Suppressor macrophage treated with lipopolysaccharide for 4 hours (primary cell): ENCODE data around the gene IFNAR2.
"Not testable (repeated sequence)": the region's sequence is repeated elsewhere in the genome, so short reads cannot be mapped to it uniquely, and the experiment has no call there.

Source experiments
- DNase-seq: peaks from one replicate; pipeline ENCODE4 v3.0.0-alpha.2; 2020

The IFNAR2 gene

DNA sequence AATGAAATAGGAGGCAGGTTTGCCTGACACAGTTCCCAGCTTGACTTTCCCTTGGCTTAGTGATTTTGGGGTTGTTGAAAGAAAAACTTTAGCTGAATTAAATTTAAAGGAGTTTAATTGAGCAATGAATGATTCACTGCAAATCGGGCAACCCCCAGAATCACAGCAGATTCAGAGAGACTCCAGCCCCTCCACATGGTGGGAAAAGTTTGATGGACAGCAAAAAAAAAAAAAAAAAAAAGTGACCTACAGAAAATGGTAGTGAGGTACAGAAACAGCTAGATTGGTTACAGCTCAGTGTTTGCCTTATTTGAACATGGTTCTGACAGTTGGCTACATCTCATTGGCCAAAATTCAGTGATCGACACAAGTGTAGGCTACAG lies 12.6 kb upstream of the IFNAR2 start:
- no peak for DNase-seq

DNA sequence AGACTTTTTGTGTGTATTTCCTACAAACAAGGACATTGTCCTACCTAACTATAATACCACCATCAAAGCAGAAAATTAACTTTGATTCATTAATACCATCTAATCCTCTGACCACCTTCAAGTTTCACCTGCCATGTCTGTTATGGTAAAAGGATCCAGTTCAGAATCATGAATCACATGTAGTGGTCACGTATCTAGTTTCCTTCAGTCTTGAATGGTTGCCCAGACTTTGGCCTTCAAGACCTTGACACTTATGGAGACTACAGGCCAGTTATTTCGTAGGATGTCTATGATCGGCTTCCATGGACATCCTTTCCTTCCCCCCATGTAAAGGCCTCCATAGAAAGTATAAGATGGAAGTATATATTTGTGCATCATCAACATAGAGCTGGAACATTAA lies 10.4 kb upstream of the IFNAR2 start:
- DNase-seq: no peak

DNA sequence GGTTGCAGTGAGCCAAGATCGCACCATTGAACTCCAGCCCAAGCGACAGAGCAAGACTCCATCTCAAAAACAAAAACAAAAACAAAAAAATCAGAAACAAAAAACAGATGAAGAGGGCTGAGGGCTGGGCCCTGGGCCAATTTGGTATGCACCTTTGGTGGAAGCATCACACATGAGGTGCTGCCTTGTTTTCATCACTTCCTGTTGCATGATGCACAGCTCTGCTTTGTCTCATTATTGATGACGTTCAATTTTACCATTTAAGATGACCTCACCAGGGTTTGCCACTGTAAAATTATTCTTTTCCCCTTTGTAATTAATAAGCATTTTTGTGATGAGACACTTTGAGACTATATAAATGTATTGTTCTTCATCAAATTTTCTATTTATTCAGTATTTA lies 9.8 kb upstream of the IFNAR2 start:
- DNase-seq: no peak

DNA sequence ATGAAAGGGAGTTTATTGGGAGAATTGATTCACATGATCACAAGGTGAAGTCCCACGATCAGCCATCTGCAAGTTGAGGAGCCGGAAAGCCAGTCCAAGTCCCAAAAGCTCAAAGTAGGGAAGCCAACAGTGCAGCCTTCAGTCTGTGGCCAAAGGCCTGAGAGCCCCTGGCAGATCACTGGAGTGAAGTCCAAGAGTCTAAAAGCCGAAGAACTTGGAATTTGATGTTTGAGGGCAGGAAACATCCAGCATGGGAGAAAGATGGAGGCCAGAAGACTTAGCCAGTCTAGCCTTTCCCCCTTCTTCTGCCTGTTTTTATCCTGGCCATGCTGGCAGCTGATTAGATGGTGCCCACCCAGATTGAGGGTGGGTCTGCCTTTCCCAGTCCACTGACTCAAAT lies 4.4 kb upstream of the IFNAR2 start:
- DNase-seq: not testable (repeated sequence)

DNA sequence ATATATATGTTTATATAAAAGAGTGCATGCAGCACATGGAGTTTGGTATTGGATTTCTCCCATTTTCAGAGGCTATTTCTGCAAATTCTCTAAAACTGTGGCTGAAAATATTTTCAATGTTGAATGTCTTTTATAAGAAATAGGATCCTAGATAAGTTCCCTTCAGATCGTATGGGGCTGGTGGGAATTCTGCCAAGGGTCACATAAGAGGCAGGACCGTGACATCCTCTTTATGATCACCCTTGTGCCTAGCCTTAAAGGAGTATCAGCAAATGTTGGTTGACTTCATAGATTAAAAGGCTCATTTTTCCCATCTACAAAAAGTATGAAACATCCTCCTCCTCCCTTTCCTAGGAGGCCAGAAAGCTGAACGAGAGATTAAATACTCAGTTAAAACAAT lies 1.3 kb upstream of the IFNAR2 start:
- DNase-seq: peak; percentile 25

DNA sequence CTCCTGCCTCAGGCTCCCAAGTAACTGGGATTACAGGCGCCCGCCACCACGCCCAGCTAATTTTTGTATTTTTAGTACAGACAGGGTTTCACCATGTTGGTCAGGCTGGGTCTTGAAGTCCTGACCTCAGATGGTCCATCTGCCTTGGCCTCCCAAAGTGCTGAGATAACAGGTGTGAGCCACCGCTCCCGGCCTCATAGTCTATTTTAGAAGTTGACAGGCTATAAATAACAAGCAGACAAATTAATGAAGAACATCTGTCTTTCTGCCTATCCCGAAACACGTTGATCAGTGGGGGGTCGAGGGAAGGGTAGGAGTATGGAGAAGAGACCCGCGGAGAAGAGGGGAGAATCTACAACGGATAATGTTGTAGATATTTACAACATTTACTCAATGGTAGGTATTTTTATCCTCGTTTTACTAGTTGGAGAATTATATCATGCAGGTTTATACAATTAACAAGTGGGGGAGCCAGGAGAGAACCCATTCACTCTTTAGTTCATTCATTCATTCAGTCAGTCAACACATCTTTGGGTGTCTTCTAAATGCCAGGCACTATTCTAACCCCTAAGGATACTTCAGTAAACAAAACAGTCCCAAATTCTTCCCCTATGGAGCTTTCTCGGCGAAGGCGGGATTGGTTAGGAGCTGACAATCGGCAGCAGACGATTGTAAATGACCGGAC lies 497 bp upstream of the IFNAR2 start:
- DNase-seq: no peak

DNA sequence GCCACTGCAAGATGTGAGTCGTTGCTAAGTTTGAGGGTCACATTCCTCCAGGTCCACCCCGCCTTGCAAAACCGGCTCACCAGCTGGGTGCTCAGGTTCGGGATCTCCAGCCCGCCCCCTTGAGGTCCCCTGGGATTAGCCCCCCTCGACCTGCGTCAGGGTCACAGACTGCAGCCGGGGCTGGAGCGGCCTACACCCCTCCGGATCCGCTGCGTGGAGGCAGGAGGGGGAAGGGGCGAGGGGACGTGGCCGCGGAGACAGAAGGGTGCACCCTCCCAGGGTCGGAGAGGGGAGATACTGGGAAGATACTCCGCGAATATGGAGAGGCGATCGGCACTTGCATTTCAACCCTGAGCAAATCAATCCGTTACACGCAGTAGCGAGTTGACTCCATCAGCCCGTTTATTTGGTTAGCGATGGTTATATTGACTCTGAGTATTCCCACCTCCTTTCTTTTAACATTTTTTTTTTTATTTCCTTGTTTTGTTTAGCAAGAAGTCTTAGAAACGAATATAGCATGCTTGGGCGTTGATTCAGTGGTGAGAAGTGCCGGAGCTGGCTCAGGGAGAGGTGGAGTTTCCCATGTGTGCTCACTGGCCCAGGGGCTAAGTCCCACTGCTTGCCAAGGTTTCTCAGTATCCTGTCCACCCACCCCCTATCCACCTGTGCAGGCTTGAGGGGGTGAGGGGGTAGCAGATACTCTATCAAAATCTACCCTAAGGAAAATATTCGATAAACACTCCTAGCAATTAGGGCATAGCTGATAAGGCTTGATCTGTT lies 997 bp downstream of the IFNAR2 start:
- DNase-seq: peak; percentile 53

DNA sequence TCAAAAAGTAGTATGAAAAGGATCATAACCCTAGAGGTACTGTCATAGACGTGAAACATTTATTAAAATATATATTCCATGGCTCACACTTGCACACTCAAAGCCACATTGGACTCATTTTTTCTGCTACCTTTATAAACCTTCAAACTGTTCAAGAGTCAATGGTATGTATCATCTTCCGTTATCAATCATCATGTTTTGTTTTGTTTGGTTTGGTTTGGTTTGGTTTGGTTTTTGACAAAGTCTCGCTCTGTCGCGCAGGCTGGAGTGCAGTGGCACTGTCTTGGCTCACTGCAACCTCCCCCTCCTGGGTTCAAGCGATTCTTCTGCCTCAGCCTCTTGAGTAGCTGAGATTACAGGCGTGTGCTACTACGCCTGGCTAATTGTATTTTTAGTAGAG lies 1.8 kb downstream of the IFNAR2 start:
- no peak for DNase-seq

DNA sequence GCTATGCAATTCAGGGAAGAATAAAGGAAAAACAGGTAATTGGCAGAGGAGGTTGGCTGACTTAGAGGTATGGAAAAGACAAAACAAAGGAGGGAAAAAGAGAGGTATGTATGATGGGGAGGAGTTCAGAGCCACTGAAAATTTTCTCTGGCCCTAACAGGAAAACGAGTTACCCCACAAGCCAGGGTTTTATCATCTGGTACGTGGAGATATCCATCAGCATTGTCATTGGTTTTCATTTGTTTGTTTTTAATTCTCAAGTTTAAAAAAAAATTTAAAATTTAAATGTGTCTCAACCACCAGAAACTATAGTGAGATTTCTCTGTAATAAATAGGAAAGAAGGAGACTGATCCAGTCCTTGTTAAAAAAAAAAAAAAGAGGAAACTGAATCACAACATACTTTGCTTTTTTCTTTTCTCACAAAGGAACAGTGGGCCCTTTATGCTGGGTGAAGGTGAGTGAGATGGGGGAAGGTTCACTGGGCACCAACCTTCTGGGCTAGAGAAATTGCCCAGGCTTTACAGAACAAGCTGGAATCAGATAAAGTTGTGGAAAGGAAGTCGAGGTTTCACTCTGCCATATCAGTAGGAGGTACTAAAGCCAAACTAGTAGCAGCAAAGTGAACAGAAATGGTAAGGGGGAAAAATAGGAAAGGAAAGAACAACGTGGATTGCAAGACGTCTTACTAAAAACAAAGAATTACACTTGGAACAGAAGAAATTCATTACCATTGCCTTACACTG lies 2.7 kb downstream of the IFNAR2 start:
- no peak for DNase-seq

DNA sequence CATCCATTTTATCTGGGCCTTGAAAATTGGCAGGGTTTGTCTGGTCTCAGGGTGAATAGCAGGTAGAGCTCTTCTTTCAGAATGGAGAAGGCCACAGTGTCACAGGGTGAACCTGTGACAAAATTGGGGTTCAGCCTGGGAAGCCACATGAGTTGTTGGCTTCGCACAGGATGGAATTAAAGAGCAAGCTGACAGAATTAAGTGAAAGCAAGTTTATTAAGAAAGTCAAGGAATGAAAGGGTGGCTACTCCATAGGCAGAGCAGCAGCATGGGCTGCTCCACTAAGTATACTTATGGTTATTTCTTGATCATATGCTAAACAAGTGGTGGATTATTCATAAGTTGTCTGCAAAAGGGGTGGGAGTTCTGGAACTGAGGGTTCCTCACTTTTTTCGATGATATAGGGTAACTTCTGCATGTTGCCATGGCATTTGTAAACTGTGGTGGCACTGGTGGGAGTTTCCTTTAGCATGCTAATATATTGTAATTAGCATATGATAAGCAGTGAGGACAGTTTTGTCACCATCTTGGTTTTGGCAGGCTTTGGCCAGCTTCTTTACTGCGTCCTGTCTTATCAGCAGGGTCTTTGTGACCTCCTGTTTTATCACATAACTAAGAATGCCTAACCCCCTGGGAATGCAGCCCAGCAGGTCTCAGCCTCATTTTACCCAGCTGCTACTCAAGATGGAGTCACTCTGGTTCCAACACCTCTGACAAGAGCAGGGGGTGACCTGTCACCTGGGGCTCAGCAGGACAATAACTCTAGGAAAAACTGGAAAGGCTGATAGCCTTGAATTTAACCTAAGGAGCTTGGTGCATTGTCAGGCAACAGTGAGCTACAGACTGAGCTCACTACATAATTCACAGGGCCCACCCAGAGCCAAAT lies 5.1 kb downstream of the IFNAR2 start:
- DNase-seq: peak; percentile 36

DNA sequence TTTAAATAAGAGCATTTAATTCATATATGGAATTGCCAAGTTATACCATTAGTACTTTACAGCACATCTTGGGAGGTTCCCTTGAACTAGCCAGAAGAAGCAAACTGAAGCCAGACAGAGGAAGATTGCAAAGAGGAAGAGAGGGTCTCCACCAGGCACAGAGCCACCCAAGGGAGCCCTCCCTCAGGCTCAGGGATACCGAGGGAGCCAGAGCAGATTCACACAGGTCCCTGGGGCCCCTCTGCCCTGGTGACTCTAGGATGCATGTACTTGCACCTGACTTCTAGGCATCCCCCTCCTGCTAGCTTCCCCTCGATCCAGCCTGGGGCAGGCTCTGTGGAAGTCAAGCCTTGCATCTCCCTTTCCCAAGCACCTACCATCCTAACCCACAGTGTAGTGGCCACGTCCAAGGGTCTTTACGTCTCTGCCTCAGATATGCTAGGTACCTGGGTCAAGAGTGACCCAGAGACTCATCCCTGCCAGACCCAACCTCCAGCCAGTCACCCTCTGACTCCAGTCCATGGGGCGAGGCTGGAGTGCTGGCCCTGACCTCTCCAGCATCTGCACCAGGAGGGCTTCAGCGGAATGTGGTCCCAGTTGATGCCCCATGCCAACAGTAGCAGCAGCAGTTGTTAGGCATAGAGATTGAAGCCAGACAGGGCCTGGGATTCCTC lies 6.4 kb downstream of the IFNAR2 start:
- no peak for DNase-seq

DNA sequence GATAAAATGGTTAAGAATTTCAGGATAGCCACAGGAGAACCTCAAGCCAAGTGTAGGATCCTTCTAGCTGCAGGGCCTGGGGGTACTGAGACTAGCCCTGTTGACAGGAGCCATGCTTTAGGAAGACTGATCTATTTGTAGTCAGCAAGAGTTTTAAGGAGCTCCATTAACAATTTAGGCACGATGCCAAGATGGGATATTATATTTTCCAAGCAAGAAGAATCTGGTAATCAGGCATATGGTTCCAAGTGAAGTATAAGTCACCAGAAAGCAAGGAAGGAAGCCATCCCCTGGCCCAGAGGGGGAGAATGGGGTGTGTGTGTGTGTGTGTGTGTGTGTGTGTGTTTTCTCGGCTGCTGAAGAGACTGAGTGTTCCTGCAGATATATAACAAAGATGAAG lies 7.0 kb downstream of the IFNAR2 start:
- DNase-seq: no peak

DNA sequence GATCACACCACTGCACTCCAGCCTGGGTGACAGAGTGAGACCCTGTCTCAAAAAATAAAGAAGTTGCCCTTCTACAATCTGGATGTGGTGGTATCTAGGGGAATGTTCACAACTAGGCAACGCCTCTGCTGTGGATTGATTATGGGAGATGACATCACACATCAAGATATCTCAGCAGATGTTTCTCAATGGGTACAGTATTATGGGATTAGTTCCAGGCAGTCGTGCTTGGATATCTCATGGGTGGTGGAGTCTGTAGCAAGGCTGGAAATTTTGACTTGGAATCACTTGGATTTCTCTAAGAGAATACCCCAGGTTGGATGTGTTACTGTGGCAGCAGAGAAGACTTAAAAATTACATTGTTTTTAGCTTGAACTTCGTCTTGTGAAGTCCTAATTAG lies 7.7 kb downstream of the IFNAR2 start:
- DNase-seq: peak; percentile 49

DNA sequence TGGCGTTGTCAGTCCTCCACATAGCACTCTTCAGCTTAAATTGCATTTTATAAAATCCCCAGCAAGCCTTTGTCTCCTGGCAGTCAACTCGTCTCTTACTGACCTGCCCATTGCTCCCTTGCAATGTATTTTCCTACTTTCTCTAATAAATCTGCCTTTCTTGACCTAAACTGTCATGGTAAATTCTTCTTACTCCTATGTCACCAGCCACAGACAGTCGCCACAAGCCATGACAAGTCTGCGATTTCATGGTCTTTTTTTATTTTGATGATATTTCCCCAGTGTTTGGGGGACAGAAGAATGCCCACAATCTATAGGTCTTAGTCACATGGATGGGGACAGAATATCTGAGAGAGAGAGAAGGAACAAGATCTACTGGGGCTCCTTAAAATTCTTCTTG lies 8.4 kb downstream of the IFNAR2 start:
- no peak for DNase-seq

DNA sequence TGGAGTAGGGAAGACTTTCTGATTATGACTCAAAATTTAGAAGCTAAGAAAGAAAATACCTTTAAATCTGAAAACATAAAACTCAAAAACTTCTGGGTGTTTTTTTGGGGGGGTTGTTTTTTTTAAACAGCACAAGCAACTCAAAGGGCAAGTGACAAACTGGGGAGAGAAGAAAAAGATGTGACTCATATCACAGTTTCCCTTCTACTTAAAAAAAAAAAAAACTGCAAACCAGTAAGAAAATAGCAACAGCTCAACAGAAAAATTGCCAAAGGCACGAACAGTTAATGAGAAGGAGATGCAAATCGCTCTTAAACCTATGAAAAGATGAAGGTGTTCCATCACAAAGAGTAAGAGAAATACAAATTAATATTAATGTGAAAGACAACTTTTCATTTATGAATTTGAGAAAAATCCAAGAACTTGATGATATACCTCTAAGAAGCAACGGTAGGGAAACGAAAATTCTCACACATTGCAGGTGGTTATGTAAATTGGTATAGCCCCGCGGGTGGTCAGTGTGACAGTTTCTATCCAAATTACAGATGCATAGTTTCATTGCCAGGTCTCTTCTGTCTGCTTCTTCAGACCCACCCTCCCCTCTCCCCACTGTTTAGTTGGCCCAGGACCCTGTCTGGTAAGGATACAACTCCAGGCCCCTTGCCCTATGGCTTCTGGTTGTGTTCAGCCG lies 9.0 kb downstream of the IFNAR2 start:
- DNase-seq: peak; percentile 57

DNA sequence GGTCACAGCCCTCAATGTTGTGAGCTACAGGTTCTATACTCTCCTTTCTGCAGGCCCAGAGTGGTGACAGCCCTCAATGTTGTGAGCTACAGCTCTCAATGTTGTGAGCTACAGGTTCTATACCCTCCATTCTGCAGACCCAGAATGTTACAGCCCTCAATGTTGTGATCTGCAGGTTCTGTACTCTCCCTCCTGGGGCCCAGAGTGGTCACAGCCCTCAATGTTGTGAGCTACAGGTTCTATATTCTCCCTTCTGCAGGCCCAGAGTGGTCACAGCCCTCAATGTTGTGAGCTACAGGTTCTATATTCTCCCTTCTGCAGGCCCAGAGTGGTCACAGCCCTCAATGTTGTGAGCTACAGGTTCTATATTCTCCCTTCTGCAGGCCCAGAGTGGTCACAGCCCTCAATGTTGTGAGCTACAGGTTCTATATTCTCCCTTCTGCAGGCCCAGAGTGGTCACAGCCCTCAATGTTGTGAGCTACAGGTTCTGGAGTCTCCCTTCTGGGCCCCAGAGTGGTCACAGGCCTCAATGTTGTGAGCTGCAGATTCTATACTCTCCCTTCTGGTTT lies 9.9 kb downstream of the IFNAR2 start:
- DNase-seq: not testable (repeated sequence)

DNA sequence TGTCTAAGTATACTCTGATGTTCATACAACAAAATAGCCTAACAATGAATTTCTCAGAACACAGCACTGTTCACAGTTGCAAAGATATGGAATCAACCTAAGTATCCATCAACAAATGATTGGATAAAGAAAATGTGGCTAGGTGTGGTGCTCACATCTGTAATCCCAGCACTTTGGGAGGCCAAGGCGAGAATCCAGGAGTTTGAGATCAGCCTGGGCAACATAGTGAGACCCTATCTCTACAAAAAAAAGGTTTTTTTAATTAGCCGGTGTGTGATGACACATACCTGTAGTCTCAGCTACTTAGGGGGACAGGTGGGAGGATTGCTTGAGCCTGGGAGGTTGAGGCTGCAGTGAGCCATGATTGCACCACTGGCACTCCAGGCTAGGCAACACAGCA lies 10.7 kb downstream of the IFNAR2 start:
- no peak for DNase-seq

DNA sequence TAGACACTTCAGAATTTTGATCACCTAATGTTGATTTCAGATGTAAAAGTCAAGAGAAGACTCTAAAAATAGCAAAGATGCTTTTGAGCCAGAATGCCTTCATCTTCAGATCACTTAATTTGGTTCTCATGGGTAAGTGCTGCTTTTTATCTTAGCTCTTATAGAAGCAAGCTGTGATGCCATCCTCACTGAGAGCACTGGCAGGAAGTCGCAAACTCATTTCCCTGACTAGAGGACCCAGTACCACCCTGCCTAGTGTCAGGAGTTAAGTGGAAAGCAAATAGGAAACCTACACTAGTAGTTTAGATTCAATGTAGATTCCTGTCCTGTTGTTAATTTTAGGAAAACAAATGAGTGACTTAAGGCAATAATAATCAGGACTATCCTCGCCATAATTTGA lies 12.1 kb downstream of the IFNAR2 start:
- DNase-seq: no peak

DNA sequence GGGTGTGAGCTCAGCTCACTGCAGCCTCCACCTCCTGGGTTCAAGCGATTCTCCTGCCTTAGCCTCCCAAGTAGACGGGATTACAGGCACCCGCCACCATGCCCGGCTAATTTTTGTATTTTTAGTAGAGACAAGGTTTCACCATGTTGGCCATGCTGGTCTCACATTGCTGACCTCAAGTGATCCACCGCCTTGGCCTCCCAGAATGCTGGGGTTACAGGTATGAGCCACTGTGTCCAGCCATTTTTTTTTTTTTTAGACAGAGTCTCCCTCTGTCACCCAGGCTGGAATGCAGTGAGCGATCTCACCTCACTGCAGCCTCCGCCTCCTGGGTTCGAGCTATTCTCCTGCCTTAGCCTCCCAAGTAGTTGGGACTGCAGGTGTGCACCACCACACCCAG lies 13.1 kb downstream of the IFNAR2 start:
- not testable (repeated sequence) for DNase-seq

DNA sequence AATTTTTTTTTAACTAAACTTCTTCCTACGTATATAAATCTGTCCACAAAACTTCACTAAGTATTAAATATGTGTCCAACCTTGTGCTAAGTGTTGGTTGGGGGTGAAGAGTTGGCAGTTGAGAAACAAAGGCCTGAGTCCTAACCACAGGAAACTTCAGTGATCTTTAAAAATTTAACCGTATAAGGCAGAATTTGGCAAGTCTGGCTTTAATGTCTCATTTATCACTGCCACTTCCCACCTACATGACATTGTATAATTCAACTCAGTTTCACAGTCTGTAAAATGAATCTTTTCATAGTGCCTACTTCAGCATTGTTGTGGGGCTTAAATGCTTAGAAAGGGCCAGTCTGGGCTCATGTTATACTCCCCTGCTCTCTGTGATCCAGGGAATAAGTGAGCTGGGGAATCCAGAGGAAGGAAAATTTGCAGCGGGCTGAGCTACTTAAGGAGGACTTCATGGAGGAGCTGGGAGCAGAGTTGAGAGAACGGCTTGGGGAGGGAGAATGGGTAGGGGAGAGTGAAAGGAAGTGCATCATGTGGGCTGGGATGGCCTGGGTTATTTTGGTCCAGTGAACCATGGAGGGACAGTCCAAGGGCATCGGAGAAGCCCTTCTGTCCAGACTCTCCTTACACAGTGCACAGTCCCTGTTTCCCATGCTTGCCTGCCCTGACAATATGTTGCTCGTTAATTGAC lies 14.5 kb downstream of the IFNAR2 start:
- no peak for DNase-seq

DNA sequence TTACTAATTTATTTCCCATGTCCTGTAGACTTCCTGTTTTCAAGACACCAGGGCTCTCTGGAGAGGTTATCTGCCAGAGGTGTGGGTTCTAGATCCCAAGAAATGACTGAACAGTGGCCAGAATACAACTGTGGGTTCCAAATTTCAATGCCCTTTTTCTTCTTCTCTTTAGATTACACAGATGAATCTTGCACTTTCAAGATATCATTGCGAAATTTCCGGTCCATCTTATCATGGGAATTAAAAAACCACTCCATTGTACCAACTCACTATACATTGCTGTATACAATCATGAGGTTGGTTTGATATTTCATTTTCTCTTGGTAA lies 15.0 kb downstream of the IFNAR2 start:
- peak; percentile 64 for DNase-seq
